ENCODE results near the gene PSD2. TPM values are rescaled to one million over a fixed set of nuclear protein-coding genes. Genes with fewer than 3 reads are reported as not detected.

PSD2 gene
- total RNA-seq, 1 donor from 2014 or later: not detected

- Mint-ChIP-seq H3K27me3 (ENCODE audit: low read depth) (peaks cover 12% of the 10 kb centered on the region), H3K27ac (no peak overlapping the region), H3K36me3 (ENCODE audit: low read depth) (no peaks in the 10 kb centered on the region), H3K9me3 (no peaks in the 10 kb centered on the region), H3K4me1 (ENCODE audit: low read depth) (no peaks in the 10 kb centered on the region), H3K4me3 (ENCODE audit: low read depth) (no peak overlapping the region)
- DNase-seq (ENCODE audit: low spot score): no peak
- intact Hi-C loops (cut with micrococcal nuclease): no loop called here
Measured at GRCh38 chr5:139828207-139828895, 32.7 kb downstream of the PSD2 start.

GRCh38 chr5:139829471-139829870 is 33.9 kb downstream of the PSD2 start:
- no peaks in the 10 kb centered on the region for H3K9me3 Mint-ChIP-seq
- no peaks in the 10 kb centered on the region for H3K4me1 Mint-ChIP-seq (ENCODE audit: low read depth)
- no peak overlapping the region for H3K4me3 Mint-ChIP-seq (ENCODE audit: low read depth)
- no peaks in the 10 kb centered on the region for H3K36me3 Mint-ChIP-seq (ENCODE audit: low read depth)
- no peak overlapping the region for H3K27ac Mint-ChIP-seq
- peaks cover 14% of the 10 kb centered on the region for H3K27me3 Mint-ChIP-seq (ENCODE audit: low read depth)
- DNase-seq (ENCODE audit: low spot score): no peak
- intact Hi-C loops (cut with micrococcal nuclease): no loop called here

GRCh38 chr5:139831624-139832023 is 36.0 kb downstream of the PSD2 start:
- DNase-seq (ENCODE audit: low spot score): no peak
- Mint-ChIP-seq H3K27ac (no peak overlapping the region), H3K9me3 (no peaks in the 10 kb centered on the region), H3K27me3 (ENCODE audit: low read depth) (peaks cover 14% of the 10 kb centered on the region), H3K4me1 (ENCODE audit: low read depth) (no peaks in the 10 kb centered on the region), H3K4me3 (ENCODE audit: low read depth) (no peak overlapping the region), H3K36me3 (ENCODE audit: low read depth) (no peaks in the 10 kb centered on the region)
- intact Hi-C loops (cut with micrococcal nuclease): no loop called here

DNA sequence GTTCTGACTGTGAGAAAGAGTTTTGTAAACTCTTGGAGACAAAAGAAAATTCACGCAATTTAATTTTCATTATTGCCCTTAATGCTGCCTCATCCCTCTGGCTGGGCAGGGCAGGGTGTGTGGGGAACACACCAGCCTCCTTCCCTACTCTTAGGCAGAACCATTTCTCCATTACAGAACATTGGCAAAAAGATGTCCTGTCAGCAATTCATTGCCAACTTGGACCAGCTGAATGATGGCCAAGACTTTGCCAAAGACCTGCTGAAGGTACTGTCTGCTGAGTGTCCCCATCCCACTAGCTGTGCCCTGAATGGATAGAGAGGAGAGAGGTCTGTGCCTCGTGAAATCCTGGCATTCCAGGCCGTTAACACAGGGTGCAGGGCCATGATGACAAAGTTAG is 37.9 kb downstream of the PSD2 start:
- Mint-ChIP-seq H3K4me3 (ENCODE audit: low read depth) (no peak overlapping the region), H3K27me3 (ENCODE audit: low read depth) (peaks cover 14% of the 10 kb centered on the region), H3K4me1 (ENCODE audit: low read depth) (no peaks in the 10 kb centered on the region), H3K36me3 (ENCODE audit: low read depth) (no peaks in the 10 kb centered on the region), H3K9me3 (no peaks in the 10 kb centered on the region), H3K27ac (no peak overlapping the region)
- intact Hi-C loops (cut with micrococcal nuclease): no loop called here
- no peak for DNase-seq (ENCODE audit: low spot score)

- intact Hi-C loops (cut with micrococcal nuclease): no loop called here
- no peak for DNase-seq (ENCODE audit: low spot score)
- H3K27me3 Mint-ChIP-seq (ENCODE audit: low read depth): peaks cover 14% of the 10 kb centered on the region
- H3K27ac Mint-ChIP-seq: no peak overlapping the region
- no peaks in the 10 kb centered on the region for H3K4me1 Mint-ChIP-seq (ENCODE audit: low read depth)
- H3K36me3 Mint-ChIP-seq (ENCODE audit: low read depth): no peaks in the 10 kb centered on the region
- H3K4me3 Mint-ChIP-seq (ENCODE audit: low read depth): no peak overlapping the region
- no peaks in the 10 kb centered on the region for H3K9me3 Mint-ChIP-seq
Measured at GRCh38 chr5:139835656-139836055, 40.0 kb downstream of the PSD2 start.

DNA sequence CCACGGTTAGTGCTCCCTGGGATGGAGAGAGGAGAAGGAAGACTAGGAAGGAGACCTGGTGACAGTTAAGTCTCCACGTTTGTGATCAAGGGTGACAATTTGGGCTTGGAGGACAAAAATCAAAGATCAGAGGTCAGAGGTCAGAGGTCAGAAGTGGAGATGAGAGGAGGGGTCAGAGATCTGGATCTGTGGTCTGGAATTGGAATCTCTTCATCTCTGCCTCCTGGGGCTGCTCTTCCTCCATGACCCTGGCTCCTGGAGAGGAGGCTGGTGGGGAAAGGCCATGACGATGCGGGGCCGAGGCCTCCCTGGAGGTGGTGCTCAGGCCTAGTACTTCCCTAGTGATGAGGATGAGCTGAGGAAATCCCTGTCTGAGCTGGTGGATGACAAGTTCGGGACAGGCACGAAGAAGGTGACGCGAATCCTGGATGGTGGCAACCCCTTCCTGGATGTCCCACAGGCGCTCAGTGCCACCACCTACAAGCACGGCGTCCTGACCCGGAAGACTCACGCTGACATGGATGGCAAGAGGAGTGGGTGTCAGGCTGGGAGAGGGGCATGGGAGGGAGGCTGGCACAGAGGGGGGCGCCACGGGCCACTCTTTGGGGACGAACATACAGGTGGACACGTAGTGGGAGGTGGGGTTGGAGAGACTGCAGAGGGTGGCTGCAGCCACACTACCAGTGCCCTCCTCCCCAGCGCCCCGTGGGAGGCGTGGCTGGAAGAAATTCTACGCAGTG is 41.0 kb downstream of the PSD2 start:
- intact Hi-C loops (cut with micrococcal nuclease): no loop called here
- no peak for DNase-seq (ENCODE audit: low spot score)
- H3K27ac Mint-ChIP-seq: no peak overlapping the region
- no peaks in the 10 kb centered on the region for H3K36me3 Mint-ChIP-seq (ENCODE audit: low read depth)
- no peak overlapping the region for H3K4me3 Mint-ChIP-seq (ENCODE audit: low read depth)
- no peaks in the 10 kb centered on the region for H3K9me3 Mint-ChIP-seq
- no peaks in the 10 kb centered on the region for H3K4me1 Mint-ChIP-seq (ENCODE audit: low read depth)
- peaks cover 14% of the 10 kb centered on the region for H3K27me3 Mint-ChIP-seq (ENCODE audit: low read depth)

DNA sequence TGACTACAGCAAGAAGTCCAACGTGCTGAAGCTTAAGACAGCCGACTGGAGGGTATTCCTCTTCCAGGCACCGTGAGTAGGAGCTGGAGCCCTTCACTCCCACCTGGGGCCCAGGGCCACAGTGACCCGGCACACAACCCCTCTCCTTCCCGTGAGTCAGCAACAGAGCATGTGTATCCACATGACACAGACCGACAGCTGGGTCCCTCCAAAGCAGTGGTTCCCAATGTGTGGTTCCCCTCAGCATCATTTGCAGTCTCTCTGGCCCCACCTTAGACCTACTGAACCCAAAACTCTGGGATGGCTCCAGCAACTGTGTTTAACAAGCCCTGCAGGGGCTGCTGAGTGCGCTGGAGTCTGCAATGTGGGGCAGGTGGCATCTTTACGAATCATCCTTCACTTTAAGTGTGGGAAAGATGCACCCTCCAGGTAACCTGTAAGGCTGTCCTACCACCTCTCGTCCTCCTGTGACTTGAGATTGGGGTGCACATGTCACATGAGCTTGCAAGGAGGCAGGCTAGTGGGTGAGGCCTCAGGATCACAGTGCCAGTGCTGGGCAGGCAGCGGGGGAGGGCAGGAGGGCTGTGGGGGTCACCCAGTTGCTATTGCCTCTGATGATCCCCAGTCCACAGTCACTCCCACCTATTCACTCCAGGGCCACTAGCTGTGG is 42.2 kb downstream of the PSD2 start:
- DNase-seq (ENCODE audit: low spot score): no peak
- Mint-ChIP-seq H3K27ac (no peak overlapping the region), H3K4me1 (ENCODE audit: low read depth) (no peaks in the 10 kb centered on the region), H3K4me3 (ENCODE audit: low read depth) (no peak overlapping the region), H3K27me3 (ENCODE audit: low read depth) (peaks cover 17% of the 10 kb centered on the region), H3K36me3 (ENCODE audit: low read depth) (no peaks in the 10 kb centered on the region), H3K9me3 (no peaks in the 10 kb centered on the region)
- intact Hi-C loops (cut with micrococcal nuclease): no loop called here

DNA sequence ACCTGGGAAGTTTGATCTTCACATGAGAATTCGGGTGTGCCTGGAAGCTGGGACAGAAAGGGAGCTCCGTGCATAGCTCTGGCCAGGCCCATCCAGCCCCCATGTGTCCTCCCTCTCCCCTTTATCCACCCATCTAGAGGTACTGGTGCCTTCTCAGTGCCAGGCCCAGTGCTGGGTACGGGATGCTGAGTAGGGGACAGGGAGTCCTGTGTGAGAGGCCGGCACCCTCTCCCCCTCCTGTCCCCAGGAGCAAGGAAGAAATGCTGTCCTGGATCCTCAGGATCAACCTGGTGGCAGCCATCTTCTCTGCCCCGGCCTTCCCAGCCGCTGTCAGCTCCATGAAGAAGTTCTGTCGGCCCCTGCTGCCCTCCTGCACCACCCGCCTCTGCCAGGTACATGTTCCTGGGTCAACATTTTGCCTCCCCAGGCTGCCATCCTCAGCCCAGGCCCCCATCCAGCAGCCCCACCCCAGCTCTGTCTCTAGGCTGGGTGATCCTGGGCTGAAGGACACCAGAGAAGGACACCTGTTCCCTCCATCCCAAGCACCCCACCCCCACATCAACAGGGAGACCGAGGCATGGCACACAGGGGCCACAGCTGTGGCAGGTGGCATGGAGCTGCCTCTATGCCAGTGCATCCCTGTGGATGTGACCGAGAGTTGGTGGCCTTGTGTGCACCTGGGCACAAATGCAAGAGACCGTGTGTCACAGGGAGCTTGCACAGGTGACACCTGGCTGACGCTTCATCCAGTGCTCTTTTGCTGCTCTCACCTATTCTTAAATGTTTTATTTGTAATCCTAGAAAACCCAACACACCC is 43.0 kb downstream of the PSD2 start:
- intact Hi-C loops (cut with micrococcal nuclease): no loop called here
- Mint-ChIP-seq H3K9me3 (no peaks in the 10 kb centered on the region), H3K27me3 (ENCODE audit: low read depth) (peaks cover 21% of the 10 kb centered on the region), H3K4me1 (ENCODE audit: low read depth) (no peaks in the 10 kb centered on the region), H3K4me3 (ENCODE audit: low read depth) (no peak overlapping the region), H3K36me3 (ENCODE audit: low read depth) (no peaks in the 10 kb centered on the region), H3K27ac (no peak overlapping the region)
- DNase-seq (ENCODE audit: low spot score): no peak

DNA sequence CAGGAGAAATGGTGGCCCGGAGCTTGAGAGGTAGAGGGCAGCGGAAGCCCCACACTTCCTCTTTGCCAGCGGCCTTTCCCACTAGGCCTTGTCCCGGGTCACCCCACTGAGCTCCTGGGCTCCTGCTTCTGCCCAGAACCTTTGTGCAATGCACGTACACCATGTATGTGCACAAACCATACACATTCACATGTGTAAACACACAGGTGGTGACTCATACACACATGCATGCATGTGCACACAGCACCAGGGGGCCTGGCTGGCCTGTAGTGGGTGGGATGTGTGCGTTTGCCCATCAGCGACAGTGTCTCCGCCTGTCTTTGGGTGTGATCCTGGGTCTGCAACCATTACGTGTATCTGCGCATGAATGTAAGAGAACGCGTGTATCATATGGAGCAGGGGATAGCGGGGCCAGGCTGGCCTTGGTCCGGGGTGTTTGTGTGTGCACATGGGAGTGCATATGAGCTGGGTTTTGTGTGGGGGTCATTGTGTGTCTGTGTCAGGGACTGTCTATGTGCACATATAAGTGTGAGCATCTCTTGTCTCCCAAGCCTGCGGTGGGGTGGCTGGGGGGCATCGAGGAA is 43.7 kb downstream of the PSD2 start:
- H3K4me1 Mint-ChIP-seq (ENCODE audit: low read depth): peaks cover under 1% of the 10 kb centered on the region
- H3K4me3 Mint-ChIP-seq (ENCODE audit: low read depth): no peak overlapping the region
- no peaks in the 10 kb centered on the region for H3K9me3 Mint-ChIP-seq
- DNase-seq (ENCODE audit: low spot score): no peak
- H3K27ac Mint-ChIP-seq: no peak overlapping the region
- intact Hi-C loops (cut with micrococcal nuclease): no loop called here
- no peaks in the 10 kb centered on the region for H3K36me3 Mint-ChIP-seq (ENCODE audit: low read depth)
- peaks cover 23% of the 10 kb centered on the region for H3K27me3 Mint-ChIP-seq (ENCODE audit: low read depth)

GRCh38 chr5:139839918-139840317 is 44.3 kb downstream of the PSD2 start:
- Mint-ChIP-seq H3K4me3 (ENCODE audit: low read depth) (no peak overlapping the region), H3K27ac (no peak overlapping the region), H3K4me1 (ENCODE audit: low read depth) (peaks cover 4% of the 10 kb centered on the region), H3K9me3 (no peaks in the 10 kb centered on the region), H3K27me3 (ENCODE audit: low read depth) (peaks cover 27% of the 10 kb centered on the region), H3K36me3 (ENCODE audit: low read depth) (no peaks in the 10 kb centered on the region)
- DNase-seq (ENCODE audit: low spot score): no peak
- intact Hi-C loops (cut with micrococcal nuclease): no loop called here

GRCh38 chr5:139841549-139841948 is 45.9 kb downstream of the PSD2 start:
- Mint-ChIP-seq H3K27me3 (ENCODE audit: low read depth) (peaks cover 41% of the 10 kb centered on the region), H3K36me3 (ENCODE audit: low read depth) (no peaks in the 10 kb centered on the region), H3K4me1 (ENCODE audit: low read depth) (peaks cover 4% of the 10 kb centered on the region), H3K4me3 (ENCODE audit: low read depth) (no peak overlapping the region), H3K9me3 (no peaks in the 10 kb centered on the region), H3K27ac (no peak overlapping the region)
- intact Hi-C loops (cut with micrococcal nuclease): no loop called here
- no peak for DNase-seq (ENCODE audit: low spot score)

GRCh38 chr5:139842321-139842720 is 46.7 kb downstream of the PSD2 start:
- Mint-ChIP-seq H3K27me3 (ENCODE audit: low read depth) (peaks cover 46% of the 10 kb centered on the region), H3K9me3 (no peaks in the 10 kb centered on the region), H3K4me1 (ENCODE audit: low read depth) (peaks cover 4% of the 10 kb centered on the region), H3K36me3 (ENCODE audit: low read depth) (no peaks in the 10 kb centered on the region), H3K4me3 (ENCODE audit: low read depth) (no peak overlapping the region), H3K27ac (no peak overlapping the region)
- no peak for DNase-seq (ENCODE audit: low spot score)
- intact Hi-C loops (cut with micrococcal nuclease): no loop called here

All from activated T-helper 2 cell treated with anti-CD3 and anti-CD28 coated beads, Interferon-gamma antibody, Interleukin-2, Interleukin-4, amounts not matched to agents 10 μg/mL and 5 μg/mL and 100 μg/mL, durations not matched to agents 14 hours and 24 hours and 36 hours (primary cell).